Activated naive CD8-positive, alpha-beta T cell (primary cell): ENCODE measurements around the gene STX8.

Experiments
- H3K27ac Mint-ChIP-seq: one replicate; pipeline ENCODE4 v1.8.0; 2021; ENCODE audit warnings: mixed read lengths
- H3K27me3 Mint-ChIP-seq: one replicate; pipeline ENCODE4 v1.8.0; 2021; ENCODE audit warnings: mixed read lengths
- H3K36me3 Mint-ChIP-seq: one replicate; pipeline ENCODE4 v1.8.0; 2021; ENCODE audit warnings: mixed read lengths
- H3K4me1 Mint-ChIP-seq: one replicate; pipeline ENCODE4 v1.8.0; 2021; ENCODE audit warnings: low read depth, mixed read lengths
- H3K4me3 Mint-ChIP-seq: one replicate; pipeline ENCODE4 v1.8.0; 2021; ENCODE audit warnings: mild to moderate bottlenecking, mixed read lengths
- H3K9me3 Mint-ChIP-seq: one replicate; pipeline ENCODE4 v1.8.0; 2021; ENCODE audit warnings: low read depth, mixed read lengths

STX8 gene

DNA sequence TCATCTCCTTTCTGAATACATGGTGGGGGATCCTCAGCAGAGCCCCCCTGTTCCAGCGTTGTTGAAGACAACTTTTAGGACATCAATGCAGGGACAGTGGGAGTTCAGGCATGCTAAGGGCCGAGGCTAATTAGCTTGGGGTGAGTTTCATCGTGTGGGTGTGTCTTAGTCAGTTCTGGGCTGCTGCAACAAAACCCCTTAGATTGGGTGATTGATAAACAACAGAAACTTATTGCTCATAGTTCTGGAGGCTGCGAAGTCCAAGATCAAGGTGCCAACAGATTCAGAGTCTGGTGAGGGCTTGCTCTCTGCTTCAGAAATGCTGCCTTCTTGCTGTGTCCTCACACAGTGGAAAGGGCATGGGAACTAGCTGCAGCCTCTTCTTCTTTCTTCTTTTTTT is 340.3 kb downstream of the STX8 start:
- no peak overlapping the region for H3K4me3 Mint-ChIP-seq

DNA sequence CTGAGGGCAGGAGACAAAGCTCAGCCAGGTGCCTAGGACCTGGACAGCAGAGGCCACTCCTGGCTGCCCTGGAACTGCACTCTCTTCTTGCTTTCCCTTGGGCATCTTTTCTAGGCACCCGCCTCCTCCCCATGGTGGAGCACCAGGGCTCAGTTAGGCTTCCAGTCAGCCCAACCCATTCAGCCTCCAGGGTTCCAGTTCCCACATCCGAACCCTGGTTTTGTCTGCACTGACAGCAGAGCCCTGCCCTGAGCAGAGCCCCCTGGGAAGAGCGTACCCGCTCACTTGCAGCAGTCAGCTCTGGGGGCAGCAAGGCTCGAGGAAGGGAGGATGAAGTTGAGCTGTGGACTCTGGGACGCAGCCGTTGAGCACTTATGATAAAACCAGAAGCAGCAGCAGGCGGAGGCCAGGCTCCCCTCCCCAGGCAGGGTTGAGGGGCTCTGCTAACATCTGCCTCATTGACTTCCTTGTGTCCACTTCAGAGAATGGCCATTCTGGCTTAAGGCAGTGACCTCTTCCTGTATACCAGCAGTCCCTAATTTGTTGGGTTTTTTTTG is 341.2 kb downstream of the STX8 start:
- H3K4me1 Mint-ChIP-seq, result peaks cover 8% of the 10 kb centered on the region
- H3K27ac Mint-ChIP-seq, result no peak overlapping the region
- H3K36me3 Mint-ChIP-seq, result no peaks in the 10 kb centered on the region
- H3K27me3 Mint-ChIP-seq, result peaks cover 6% of the 10 kb centered on the region
- H3K4me3 Mint-ChIP-seq, result no peak overlapping the region
- H3K9me3 Mint-ChIP-seq, result no peaks in the 10 kb centered on the region

More for the DNA sequence above, 340.3 kb downstream of the STX8 start:
- H3K4me1 Mint-ChIP-seq, result peaks cover 8% of the 10 kb centered on the region
- no peaks in the 10 kb centered on the region for H3K9me3 Mint-ChIP-seq
- H3K27ac Mint-ChIP-seq, result no peak overlapping the region
- H3K36me3 Mint-ChIP-seq, result no peaks in the 10 kb centered on the region
- H3K27me3 Mint-ChIP-seq, result peaks cover 5% of the 10 kb centered on the region

DNA sequence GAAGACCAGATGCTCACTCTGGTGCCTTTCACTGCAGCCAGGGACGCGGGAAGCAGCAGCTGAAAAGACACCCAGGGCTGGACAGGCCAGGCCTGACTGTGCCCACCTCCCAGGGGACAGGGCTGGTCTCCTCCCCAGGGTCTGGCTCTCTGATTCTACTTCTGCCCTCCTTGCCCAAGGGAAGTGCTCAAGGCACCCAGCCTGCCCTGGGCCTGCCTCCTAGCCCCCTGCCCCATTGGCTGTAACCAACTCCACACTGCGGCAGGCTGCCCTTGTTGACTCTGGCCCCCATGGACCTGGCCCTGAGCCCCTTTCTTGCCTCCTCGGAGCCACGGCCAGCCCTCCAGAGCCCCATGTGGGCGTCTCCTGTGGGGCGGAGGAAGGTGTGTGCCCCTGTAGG is 341.9 kb downstream of the STX8 start:
- H3K27me3 Mint-ChIP-seq, result peaks cover 6% of the 10 kb centered on the region
- peaks cover 4% of the 10 kb centered on the region for H3K4me1 Mint-ChIP-seq
- H3K4me3 Mint-ChIP-seq, result no peak overlapping the region
- no peak overlapping the region for H3K27ac Mint-ChIP-seq
- H3K36me3 Mint-ChIP-seq, result no peaks in the 10 kb centered on the region
- H3K9me3 Mint-ChIP-seq, result no peaks in the 10 kb centered on the region

DNA sequence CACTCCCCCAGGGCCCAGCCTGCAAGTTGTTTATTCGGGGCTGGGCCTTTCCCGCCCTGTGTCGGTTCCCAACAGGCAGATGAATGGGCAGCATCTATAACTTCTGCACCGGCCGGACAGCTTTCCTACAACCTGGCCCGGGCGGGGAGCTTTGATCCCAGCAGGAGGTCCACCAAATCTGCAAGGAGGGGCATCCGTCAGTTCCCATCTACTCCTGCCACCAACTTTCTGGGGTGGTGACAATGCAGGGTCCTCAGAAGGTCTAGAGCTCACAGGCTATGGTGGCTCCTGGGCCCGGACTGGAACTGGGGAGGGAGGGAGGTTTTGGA is 342.4 kb downstream of the STX8 start:
- no peaks in the 10 kb centered on the region for H3K36me3 Mint-ChIP-seq
- H3K4me3 Mint-ChIP-seq, result no peak overlapping the region
- no peak overlapping the region for H3K27ac Mint-ChIP-seq
- peaks cover 4% of the 10 kb centered on the region for H3K27me3 Mint-ChIP-seq
- no peaks in the 10 kb centered on the region for H3K9me3 Mint-ChIP-seq
- peaks cover 2% of the 10 kb centered on the region for H3K4me1 Mint-ChIP-seq

DNA sequence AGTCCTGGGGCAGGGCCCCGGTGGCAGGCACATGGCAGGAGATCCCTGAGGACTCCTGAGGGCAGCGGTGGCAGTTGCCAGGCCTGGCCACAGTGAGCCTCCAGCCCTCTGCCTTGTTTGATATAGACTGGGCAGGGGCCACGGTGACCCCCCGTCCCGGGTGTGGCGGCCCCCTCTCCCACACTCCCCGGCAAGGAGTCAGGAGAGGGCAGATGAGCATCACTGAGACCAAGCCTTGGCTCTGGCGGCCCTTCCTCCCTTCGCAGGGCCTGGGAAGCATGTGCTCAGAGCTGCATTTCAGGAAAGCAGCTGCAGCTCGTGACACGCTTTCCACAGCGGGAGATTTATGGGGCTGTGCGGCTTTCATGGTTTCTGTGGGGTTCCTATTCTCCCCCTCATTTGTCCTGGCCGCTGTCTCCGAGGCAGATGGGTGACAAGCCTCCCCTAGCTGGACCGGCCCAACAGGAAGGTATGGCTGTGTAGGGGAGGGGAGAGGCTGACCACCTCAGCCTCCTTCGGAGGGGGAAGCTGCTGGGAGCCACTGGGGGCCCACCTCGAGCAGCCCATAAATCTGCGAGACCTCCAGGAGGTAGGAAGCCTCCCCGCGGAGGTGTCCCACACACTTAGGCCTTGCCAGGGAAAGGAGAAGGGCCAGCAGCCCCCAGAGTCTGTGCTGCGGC is 342.9 kb downstream of the STX8 start:
- Mint-ChIP-seq H3K9me3 (no peaks in the 10 kb centered on the region), H3K27ac (no peak overlapping the region), H3K4me1 (peaks cover 2% of the 10 kb centered on the region), H3K27me3 (peaks cover 4% of the 10 kb centered on the region), H3K36me3 (no peaks in the 10 kb centered on the region), H3K4me3 (no peak overlapping the region)

- H3K4me3 Mint-ChIP-seq, result no peak overlapping the region
- H3K4me1 Mint-ChIP-seq, result peaks cover 2% of the 10 kb centered on the region
- no peaks in the 10 kb centered on the region for H3K36me3 Mint-ChIP-seq
- H3K27ac Mint-ChIP-seq, result no peak overlapping the region
- H3K27me3 Mint-ChIP-seq, result peaks cover 4% of the 10 kb centered on the region
- H3K9me3 Mint-ChIP-seq, result no peaks in the 10 kb centered on the region
Measured at GRCh38 chr17:9232155-9232475, 343.5 kb downstream of the STX8 start.

DNA sequence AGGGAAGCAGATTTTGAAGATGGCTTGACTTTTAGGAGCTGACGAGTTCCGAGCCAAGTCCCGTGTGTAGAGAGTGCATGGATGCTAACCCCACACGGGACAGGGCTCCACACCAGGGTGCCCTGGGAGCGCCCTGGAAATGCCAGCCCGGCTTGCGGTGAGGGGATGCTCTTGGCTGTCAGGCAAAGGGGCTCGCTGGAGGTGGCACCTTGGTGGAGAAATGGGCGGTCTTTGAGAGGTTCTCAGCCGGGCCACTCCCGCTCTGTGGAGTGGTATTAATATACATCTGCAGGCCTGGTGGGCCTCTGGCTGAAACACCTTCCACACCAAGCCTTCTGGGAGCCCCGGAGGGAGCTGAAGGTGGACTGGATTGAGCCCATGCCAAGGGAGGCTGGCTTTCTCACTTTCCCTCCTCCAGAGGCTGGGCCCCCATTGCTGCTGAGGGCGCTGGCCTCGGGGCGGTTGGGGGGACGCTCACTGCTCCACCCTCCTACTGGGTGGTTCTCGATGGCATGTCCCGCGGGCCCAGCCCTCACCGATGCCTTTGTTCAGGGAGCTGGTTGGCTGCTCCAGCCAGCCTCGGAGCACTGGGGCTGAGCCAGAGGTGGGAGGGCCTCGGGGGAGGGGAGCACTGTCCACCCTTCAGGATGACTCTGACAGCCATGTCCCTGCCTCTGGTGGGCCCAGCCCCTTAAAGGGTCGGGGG is 344.0 kb downstream of the STX8 start:
- Mint-ChIP-seq H3K27me3 (peaks cover 4% of the 10 kb centered on the region), H3K36me3 (no peaks in the 10 kb centered on the region), H3K4me1 (peaks cover 2% of the 10 kb centered on the region), H3K4me3 (no peak overlapping the region), H3K27ac (no peak overlapping the region), H3K9me3 (no peaks in the 10 kb centered on the region)

- H3K4me1 Mint-ChIP-seq, result peaks cover 2% of the 10 kb centered on the region
- no peak overlapping the region for H3K4me3 Mint-ChIP-seq
- no peaks in the 10 kb centered on the region for H3K36me3 Mint-ChIP-seq
- no peaks in the 10 kb centered on the region for H3K9me3 Mint-ChIP-seq
- no peak overlapping the region for H3K27ac Mint-ChIP-seq
- H3K27me3 Mint-ChIP-seq, result peaks cover 4% of the 10 kb centered on the region
Measured at GRCh38 chr17:9230861-9231260, 344.8 kb downstream of the STX8 start.

GRCh38 chr17:9230346-9230745 is 345.3 kb downstream of the STX8 start:
- Mint-ChIP-seq H3K4me3 (no peak overlapping the region), H3K36me3 (no peaks in the 10 kb centered on the region), H3K27me3 (peaks cover 4% of the 10 kb centered on the region), H3K9me3 (no peaks in the 10 kb centered on the region), H3K4me1 (peaks cover 2% of the 10 kb centered on the region), H3K27ac (no peak overlapping the region)

GRCh38 chr17:9229826-9230201 is 345.8 kb downstream of the STX8 start:
- no peaks in the 10 kb centered on the region for H3K36me3 Mint-ChIP-seq
- peaks cover 2% of the 10 kb centered on the region for H3K27me3 Mint-ChIP-seq
- H3K27ac Mint-ChIP-seq, result no peak overlapping the region
- no peak overlapping the region for H3K4me3 Mint-ChIP-seq
- no peaks in the 10 kb centered on the region for H3K4me1 Mint-ChIP-seq
- H3K9me3 Mint-ChIP-seq, result no peaks in the 10 kb centered on the region

DNA sequence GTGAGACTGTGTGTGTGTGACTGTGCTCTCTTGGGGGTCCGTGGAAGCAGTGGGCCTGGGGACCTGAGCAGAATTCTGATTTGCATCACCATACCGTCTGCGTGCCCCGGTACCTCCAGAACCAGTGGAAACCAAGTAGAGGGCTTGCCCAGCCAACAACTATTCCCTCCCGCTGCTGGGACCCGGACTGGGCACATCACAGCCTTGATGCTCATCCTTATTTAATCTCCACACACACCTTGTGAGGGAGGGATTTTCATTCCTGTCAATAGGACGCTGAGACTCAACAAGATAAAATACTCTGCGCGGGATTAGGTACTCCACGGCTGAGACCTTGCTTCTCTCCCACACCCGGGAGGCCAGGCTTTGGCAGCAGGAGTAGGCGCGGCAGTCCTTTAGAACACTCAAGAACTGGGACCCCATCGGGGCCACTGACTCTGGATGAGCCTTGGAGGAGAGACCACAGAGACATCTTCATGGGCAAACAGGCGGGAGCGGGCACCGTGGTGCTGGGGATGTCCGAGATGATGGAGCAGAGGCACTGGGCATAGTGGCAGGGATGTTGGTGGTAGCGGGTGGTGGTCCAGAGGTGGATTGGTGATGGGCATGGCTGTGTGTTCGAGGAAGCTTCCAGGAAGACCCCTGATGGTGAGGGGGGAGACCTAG is 346.3 kb downstream of the STX8 start:
- Mint-ChIP-seq H3K36me3 (no peaks in the 10 kb centered on the region), H3K27ac (no peak overlapping the region), H3K9me3 (no peaks in the 10 kb centered on the region), H3K4me1 (no peaks in the 10 kb centered on the region), H3K27me3 (peaks cover 2% of the 10 kb centered on the region), H3K4me3 (no peak overlapping the region)

GRCh38 chr17:9228408-9229159 is 347.0 kb downstream of the STX8 start:
- Mint-ChIP-seq H3K27ac (no peak overlapping the region), H3K4me3 (no peak overlapping the region), H3K36me3 (no peaks in the 10 kb centered on the region), H3K4me1 (no peaks in the 10 kb centered on the region), H3K27me3 (peaks cover 2% of the 10 kb centered on the region), H3K9me3 (no peaks in the 10 kb centered on the region)

DNA sequence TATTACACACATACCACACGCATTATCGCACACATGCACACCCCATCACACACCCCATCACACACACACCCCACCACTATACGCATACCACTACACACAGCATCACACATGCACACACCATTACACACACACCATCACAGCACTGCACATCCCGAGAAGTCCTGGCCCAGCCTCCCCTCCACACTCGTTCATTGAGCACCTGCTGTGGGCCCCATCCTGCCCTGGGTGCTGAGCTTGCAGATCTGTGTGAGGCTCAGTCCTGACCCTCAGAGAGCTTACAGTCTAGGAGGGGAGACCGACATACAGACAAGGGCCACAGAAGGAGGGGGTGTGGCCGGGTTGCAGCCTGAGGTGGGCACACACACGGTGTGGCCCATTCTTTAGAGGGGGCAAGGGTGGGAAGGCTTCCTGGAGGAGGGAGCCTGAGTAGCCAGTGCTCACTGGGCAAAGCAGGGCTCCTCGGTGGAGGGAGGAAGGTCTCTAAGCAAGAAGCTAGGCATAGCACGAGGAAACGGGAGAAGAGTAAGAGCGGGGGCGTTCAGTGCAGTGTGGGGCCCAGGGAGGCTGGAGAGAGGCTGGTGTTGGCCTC is 347.7 kb downstream of the STX8 start:
- no peak overlapping the region for H3K4me3 Mint-ChIP-seq
- H3K4me1 Mint-ChIP-seq, result no peaks in the 10 kb centered on the region
- H3K9me3 Mint-ChIP-seq, result no peaks in the 10 kb centered on the region
- H3K27ac Mint-ChIP-seq, result no peak overlapping the region
- H3K36me3 Mint-ChIP-seq, result no peaks in the 10 kb centered on the region
- peaks cover 2% of the 10 kb centered on the region for H3K27me3 Mint-ChIP-seq

GRCh38 chr17:9226794-9227135 is 348.9 kb downstream of the STX8 start:
- H3K27me3 Mint-ChIP-seq, result peaks cover 2% of the 10 kb centered on the region

More at GRCh38 chr17:9226794-9227135, 348.9 kb downstream of the STX8 start:
- H3K36me3 Mint-ChIP-seq, result no peaks in the 10 kb centered on the region
- no peak overlapping the region for H3K27ac Mint-ChIP-seq
- H3K9me3 Mint-ChIP-seq, result no peaks in the 10 kb centered on the region
- H3K4me3 Mint-ChIP-seq, result no peak overlapping the region
- no peaks in the 10 kb centered on the region for H3K4me1 Mint-ChIP-seq
